ENCODE data around the gene PARN.
"Not testable (repeated sequence)": the region's sequence is repeated elsewhere in the genome, so short reads cannot be mapped to it uniquely, and the experiment has no call there.

The PARN gene

DNA sequence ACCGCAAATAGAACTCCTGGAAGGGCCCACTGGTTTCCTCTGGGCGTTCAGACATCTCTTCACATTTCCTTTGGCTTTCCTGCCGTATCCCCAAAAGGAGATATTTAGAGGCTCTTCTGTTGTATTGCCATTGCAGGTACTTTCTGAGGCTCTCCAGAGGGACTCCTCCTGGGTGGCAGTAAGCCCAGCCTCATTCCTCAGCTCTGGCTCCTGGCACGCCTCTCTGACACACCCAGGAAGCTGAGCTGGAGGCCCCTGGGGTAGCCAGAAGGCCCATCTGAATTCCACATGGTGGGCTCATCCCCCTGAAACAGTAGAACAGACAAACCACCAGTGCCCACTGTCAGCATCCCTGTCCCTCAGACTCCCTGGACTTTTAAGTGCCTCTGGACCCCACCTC lies 206.7 kb downstream of the PARN start:
- DNase-seq: no peak

DNA sequence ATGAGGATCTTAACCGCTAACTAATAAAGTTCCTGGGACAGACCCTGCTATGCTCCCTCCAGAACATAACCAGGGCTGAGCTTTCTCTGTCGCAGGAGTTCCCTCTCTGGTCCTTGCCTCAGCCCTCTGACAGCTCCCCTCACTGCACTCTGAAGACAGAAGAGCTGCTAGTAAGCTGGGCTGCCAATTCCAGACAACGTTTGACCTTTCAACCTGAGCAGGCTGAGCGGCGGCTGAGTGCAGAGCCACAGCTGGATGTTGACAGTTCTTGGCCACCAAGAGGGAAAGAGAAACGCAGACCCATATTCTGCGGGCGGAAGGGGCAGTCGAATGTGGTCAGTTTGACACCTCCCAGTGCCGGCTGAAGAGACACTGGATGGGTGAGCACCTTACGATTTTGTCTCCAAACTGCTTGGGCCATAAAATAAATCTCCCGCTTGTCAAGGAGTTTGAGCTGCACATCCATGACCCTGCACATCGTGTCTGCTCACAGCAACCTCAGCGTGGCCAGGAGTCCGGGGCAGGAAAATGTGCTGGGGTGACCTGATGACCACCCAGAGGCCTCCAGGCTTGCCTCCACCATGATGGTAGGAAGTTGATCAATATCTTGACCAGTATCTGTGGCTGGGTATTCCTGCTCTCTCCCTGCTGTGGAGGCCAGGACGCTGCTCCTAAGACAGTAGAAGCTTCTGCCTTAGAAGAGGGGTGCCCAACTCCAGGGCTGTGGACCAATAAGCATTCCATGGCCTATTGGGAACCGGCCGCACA lies 209.2 kb downstream of the PARN start:
- no peak for DNase-seq

DNA sequence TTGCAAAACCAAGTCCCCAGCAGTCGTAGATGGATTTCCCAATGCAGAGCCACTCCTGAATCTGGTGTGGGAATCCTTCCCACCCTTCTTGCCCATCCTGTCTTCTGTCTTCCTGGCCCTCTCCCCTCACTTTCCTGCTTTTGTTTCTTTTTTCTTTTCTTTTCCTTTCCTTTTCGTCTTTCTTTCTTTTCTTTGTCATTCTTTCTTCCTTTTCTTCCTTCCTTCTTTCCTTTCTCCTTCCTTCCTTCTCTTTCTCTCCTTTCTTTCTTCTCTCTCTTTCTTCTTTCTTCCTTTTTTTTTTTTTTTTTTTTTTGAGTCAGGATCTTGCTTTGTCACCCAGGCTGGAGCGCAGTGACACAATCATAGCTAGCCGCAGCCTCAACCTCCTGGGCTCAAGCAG lies 209.8 kb downstream of the PARN start:
- DNase-seq: not testable (repeated sequence)

DNA sequence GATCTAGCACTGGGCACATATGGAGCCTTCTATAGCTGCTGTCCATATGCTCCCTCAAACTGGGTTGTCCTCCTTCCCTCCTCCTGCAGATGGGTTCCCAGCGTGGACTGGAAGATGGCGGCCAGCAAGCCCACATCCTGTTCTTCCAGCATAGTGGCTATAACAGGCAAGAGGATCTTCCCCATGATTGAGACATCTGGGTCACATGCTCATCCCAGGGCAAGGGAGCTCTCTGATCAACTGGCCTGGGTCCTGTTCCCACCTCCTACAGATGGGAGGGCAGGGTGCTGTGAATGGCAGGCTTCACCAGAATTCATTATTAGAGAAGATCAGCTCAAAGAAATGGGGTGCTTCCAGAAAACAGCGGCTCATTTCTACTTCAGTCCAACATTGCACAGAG lies 210.2 kb downstream of the PARN start:
- no peak for DNase-seq

DNA sequence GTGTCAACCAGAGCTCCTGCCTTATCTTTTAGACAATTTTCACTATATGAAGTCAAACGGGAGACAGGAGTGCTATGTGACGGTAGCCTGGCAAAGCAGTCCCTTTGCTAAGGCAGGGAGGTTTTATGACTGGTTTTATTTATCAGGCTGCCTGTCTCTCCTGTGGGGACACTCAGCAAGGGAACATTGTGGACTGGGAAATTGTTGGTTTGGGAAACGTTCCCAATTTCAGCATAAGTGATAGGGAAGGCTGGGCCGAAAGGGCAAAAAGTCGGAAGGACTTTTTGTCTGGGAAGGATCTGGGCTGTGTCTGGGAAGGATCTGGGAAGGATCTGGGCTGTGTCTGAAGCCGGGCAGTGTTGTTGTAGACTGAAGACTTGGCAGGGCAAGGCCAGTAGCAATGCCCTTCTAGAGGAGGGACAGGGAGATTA lies 211.2 kb downstream of the PARN start:
- DNase-seq: no peak

DNA sequence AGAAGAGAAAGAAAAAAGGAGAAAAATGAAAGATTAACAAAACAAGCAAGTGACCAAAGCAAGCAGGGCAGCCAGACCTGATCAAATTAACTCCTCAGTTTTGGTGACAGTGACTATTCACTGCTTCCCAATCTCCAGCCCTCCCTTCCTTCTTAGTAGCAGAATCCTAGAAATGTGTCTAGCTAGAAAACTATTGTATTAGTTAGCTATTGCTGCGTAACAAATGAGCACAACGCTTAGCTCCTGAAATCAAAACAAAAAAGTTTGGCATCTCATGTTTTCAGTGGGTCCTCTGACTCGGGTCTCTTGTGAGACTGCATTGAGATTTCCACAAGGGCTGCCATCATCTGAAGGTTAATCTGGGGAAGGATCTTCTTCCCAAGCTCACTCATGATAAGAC lies 213.9 kb downstream of the PARN start:
- no peak for DNase-seq

DNA sequence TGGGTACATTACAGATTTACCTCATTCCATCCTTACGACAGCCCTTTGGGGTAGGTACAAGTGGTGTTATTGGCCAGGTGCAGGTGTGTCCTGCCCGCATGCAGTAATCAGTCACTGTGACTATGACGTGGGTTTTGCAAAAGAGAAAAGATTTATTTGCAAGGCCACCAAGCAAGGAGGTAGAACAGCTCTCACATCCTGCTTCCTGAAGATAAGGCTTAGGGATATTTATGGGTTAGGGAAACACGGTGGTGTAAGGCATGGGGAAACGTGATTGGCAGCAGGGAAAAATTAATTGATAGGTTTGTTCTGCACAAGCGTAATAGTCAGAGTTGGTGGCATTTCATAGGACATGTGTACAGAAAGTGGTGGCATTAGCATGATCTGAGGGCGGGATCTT lies 214.8 kb downstream of the PARN start:
- no peak for DNase-seq

DNA sequence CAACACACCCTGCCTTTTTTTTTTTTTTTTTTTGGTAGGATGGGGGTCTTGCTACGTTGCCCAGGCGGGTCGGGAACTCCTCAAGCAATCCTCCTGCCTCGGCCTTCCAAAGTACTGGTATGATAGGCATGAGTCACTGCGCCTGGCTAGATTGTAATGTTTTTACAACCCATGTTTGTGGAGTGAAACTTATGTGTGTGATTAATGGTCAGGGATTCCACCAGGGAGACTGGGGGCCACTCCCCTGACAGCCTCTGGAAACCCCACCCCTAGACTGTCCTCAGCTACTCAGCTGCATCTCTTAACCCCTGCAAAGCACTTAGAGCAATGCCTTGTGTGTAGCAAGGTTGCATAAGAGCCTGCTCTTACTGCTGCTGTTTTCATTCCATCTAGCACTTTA lies 220.5 kb downstream of the PARN start:
- no peak for DNase-seq

DNA sequence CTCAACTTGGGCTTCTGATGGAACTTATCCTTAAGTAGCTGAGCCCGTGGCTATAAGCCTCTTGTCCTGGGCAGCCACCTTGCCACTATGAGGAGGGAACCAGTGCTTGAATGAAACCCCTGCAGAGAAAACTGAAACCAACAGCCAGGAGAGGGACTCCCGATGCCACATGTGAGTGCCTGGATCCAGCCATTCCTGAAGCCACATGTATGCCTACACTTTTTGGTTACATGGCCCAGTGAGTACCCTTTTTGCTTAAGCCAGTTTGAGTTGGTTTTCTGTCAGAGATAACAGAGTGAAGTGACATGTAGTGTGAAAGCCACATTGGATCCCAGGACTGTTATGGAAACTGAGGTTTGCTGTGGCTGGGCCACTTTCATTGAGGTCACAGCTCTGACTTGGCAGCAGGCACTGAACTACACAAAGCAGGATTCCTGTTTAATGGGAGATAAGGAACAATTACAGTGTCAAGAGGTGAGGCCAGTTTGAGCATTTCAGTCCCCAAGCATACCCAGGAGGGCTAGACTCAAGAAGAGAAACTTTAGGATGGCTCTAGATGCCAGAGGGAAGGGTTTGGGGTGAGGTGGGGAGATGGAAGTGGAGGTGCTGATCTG lies 222.2 kb downstream of the PARN start:
- no peak for DNase-seq

DNA sequence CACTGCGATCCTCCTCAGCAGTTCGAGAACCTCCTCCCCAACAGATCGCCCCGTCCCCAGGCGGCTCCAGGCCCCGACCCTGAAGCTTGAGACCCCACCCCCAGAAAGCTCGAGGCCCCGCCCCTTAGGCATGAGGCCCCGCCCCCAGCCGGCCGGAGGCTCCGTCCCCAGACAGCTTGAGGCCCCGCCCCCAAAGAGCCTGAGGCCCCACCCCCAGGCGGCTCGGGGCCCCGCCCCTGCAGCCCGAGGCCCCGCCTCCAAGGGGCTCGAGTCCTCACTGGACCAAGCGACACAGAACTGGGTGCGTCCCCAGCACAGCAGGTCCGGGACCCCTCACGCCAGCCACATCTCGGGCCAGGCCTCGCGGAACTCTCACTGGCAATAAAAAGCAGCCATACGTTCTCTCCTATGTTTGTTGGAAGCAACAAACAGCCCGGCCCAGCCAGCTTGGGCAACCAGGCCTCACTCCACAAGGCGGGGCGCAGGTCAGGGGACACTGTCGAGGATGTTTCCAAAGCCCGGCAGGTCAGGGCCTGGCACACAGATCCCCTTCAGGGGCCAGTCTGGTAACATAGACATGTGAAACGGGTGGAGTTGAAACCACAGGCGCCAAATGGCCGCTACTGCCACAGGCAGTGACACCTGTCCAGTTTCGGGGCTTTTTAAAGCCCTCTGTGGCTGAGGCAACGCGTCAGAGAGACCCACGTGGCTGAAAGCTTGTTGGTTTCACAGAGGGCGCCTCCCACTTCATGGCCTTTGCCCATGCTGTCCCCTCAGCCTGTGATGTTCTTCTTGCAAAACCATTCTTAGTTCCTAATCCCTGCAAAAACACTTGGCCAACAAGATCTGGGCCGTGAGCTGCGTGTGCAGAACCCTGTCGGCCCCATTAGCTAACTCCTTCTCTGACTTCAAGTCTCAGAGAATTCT lies 224.2 kb downstream of the PARN start:
- no peak for DNase-seq

DNA sequence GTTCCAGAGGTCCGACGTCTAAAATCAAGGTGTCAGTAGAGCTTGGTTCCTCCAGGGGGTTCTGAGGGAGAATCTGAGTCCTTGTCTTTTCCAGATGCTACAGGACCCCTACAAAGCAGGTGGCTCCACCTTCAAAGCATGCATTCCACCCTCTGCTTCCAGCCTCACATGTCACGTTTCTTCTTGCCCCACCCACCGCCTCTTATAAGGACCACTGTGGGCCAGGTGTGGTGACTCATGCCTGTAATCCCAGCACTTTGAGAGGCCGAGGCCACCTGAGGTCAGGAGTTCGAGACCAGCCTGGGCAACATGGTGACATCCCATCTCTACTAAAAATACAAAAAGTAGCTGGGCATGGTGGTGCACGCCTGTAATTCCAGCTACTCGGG lies 227.1 kb downstream of the PARN start:
- DNase-seq: not testable (repeated sequence)

DNA sequence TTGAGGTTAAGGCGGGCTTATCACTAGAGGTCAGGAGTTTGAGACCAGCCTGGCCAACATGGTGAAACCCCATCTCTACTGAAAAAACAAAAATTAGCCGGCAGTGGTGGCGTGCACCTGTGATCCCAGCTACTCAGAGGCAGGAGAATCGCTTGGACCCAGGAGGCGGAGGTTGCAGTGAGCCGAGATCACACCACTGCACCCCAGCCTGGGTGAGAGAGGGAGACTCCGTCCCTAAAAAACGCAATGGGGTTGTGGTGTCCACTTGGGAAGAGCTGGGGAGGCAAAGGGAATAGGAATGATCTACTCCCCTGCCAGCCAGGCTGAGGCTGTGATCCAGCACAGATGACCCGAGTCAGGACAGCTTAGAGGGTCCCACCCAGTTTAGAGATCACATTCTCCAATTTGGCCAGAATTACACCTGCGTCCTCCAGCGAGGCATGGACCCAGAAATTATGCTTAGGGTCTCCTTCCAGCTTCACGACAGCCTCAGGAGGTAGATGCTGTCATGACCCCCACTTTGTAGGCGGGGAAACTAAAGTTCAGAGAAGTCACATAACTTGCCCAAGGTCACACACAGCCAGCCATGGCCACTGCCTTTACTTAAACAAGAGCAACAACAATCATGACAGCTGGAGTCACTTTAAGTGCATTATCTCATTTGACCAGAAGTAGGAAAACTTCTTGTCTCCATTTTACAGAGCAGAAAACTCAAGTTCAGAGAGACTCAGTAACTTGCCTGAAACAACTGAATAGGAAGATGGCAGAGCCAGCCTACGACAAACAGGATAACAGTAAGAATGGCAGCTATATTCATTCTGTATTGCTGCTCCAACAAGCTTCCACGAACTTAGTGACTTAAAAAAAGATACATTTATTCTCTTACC lies 227.7 kb downstream of the PARN start:
- not testable (repeated sequence) for DNase-seq

DNA sequence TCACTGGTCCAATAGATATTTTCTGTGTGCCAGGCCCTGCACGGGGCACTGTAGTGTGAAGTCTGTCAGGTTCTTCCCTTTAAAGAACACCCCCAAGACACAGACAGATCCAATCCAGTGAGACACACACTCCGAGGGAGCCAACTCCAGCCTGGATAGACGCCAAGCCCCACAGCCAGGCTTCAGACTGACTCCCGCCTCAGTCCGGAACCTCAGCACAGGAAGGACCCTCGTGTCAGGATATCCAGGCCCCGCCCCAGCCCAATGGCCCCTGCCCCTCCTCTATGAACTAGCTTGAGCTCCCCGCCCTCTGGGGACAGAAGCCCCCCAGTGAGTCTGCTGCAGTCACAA lies 228.4 kb downstream of the PARN start:
- DNase-seq: not testable (repeated sequence)

DNA sequence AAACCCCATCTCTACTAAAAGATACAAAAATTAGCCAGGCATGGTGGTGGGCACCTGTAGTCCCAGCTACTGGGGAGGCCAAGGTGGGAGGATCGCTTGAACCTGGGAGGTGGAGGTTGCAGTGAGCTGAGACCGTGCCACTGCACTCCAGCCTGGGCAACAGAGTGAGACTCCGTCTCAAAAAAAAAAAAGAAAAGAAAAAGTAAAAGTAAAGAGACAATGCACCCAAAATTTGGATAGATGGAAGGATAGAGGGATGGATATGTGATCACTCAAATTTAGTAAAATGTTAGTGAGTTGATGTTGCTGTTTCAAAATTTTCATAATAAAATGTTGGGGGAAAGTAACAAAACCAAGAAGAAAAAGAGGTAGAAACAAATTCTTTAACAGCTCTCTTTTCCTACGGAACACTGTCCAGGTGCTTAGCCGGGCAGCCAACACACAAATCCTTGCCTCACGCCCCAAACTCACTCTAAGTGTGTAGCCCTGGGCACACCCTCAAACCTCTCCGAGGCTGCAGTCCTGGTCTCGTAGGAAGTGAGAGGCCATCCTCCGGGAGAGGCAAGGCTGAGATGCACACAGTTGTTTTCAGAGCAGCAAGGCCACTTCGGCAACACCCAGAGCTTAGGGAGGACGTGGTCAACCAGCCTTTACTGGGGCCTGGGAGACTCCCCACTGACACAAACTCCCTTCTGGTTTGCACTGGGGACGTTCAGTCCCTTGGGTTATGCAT lies 228.9 kb downstream of the PARN start:
- not testable (repeated sequence) for DNase-seq

DNA sequence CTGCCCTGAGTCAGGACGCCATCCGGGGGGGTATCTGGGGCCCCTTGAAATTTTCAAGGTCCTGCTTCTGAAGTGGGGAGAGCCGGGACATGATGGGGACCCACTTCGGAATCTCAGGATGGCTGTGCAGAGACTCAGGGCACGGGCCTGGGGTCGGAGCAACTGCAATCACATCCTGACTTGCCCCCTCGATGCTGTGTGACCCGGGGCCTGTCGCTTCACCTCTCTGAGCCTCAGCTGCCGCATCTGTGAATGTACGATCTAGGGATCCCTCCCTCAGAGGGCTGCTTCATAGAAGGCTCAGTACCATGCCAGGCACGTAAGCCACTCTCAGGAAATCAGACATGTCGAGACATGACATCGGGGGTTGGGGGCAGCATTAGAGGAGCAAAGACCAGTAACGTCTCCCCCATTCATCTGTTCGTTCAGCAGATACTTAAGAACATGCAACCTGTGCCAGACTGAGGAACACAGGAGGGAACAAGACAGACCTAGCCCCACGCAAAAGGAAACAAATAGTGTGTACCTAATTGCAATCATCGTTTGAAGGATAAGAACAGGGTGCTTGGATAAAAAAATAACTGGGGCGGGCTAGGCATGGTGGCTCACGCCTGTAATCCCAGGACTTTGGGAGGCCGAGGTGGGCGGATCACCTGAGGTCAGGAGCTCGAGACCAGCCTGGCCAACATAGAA lies 229.6 kb downstream of the PARN start:
- no peak for DNase-seq

DNA sequence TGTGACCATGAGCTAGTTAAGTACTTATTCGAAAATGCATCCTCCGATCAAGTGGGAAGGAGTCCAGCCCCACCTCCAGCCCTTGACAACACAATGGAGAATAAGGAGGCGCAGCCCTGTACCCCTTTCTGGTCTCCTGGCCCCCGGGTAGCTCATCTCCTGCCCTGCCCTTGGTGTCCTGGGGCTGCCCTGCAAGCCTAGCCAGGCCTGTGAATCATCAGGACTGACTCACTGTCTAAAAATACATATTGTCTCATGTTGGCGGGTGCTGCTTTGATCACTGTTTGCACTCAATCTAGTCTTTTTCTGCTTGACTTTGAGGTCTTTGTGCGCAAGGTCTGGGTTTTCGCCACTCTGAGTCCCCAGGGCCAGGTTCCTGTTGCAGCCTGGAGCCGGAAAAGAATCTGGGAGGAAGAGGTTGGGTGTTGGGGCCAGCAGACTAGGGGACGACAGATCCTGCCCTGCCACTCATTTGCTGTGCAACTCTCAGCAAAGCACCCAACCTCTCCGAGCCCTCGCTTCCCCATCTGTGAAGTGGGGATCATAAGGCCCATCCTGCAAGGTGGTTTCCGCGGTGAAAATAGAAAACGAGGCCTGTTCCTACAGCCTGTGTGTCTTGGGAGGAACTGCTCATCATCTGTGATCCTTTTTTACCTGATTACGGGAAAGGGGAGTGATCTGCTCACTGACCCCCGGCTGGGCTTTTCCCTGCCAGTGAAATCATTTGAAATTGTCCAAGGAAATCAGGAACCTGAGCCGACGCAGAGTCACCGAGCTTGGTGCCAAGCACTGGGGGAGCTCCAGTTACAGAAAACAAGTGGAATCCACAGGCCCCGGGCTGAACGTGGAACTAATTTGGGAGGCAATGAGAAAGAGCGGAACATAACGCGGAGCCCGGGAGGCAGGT lies 230.4 kb downstream of the PARN start:
- DNase-seq: peak; percentile 44

DNA sequence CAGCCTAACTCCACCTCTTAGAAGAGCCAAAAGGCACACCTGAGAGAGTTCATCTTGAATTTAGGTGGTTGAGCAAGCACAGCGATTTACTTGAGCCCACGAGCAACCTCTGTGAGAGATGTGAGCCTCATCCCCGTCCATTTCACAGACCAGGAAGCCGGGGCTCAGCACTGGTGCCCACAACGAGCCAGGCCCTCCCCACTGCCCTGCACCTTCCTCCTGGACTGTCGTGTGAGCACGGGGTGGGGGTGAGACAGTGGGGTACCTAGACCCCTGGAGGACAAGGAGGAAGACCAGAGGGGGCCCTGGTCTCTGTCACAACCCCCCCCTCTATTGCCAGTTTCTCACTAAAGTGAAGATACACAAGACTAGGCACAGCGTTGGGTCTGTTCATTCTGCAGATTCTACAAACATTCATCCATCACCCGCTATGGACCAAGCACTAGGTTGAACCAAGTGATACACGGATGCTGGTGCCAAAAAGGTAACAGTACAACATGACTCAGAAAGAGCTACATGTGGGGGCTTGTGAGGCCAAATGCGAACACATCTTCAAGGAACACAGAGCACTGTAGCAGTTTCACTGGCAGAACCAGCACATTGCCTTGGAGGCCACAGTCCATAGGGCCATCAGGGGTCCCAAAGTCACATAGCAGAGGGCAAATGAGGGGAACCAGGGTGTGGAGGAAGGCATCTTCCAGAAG lies 231.9 kb downstream of the PARN start:
- DNase-seq: no peak

DNA sequence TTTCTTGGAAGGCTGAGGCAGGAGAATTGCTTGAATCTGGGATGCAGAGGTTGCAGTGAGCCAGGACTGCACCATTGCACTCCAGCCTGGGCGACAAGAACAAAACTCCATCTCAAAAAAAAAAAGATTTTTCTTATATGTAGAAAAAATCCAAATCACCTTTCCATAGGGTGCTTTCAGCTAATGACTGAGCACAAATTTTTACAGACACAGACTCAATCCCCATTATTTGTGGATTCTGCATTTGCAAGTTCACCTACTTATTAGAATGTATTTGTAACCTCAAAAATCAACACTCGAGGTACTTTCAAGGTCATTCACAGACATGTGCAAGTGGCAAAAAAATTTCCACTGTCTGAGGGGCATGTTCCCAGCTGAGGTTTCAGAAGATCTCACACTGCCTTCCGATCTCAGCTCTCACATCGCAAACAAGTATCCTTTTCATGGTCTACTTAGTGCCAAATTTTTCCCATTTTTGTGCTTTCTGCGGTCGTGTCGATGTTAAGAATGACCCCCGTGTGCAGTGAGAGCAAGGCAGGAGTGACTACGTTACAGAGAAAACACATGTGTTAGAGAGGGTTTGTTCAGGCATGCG lies 234.3 kb downstream of the PARN start:
- DNase-seq: not testable (repeated sequence)

DNA sequence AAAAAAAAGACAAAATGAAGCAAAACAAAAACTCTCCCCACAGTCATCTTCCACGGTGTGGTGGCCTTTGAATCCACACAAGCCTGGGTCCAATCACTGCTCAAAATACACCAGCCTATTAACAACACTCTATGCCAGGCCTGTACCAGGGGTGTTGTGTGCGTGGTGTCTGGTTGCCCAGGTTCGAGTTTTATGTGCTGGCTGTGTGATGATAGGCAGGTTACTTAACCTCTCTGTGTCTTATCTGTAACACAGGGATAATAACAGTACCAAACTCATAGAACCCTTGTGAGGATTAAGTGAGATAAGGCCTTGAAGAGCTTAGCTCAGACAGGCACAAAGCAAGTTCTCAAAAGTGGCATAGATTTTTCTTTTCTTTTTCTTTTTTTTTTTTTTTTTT lies 235.2 kb downstream of the PARN start:
- DNase-seq: no peak
